OCI-LY7 (cell line): ENCODE data around the gene MAP2K2. TPM values are rescaled to one million over a fixed set of nuclear protein-coding genes. Genes with fewer than 3 reads are reported as not detected.

Source experiments
- BruUV-seq: library from RNA; stranded (reverse); fragments of 400-500 nt; replicated peaks from 2 replicates; lab custom pipeline; 2021; lab: Mats Ljungman, UMichigan
- CTCF ChIA-PET: fragments of 300-600 bp; sonication (Branson Sonifier 250); formaldehyde crosslinking; loops from one replicate; lab custom pipeline; 2022; ENCODE audit warnings: antibody characterized with exemption; ENCODE audit not compliant: unreplicated experiment; lab: Charles Lee
- POLR2A ChIA-PET: fragments of 300-600 bp; sonication (Branson Sonifier 250); formaldehyde crosslinking; loops from one replicate; lab custom pipeline; 2022; ENCODE audit warnings: antibody characterized with exemption; lab: Charles Lee
- DNase-seq: peaks from one replicate; pipeline ENCODE4 v3.0.0-alpha.2; 2015; ENCODE audit warnings: low spot score
- H2AFZ ChIP-seq: fragments of 200-600 bp; sonication (generic), shearing (Covaris generic); 2 replicates; pipeline ENCODE4 v1.6.1; 2014; ENCODE audit warnings: mild to moderate bottlenecking, antibody characterized with exemption, low read length, moderate library complexity
- H3K27ac ChIP-seq: fragments of 200-600 bp; sonication (generic); 2 replicates; pipeline ENCODE4 v1.5.1; 2014; ENCODE audit warnings: mixed run types, low read depth, mild to moderate bottlenecking, moderate library complexity, low read length, inconsistent platforms; ENCODE audit not compliant: poor library complexity, severe bottlenecking
- H3K36me3 ChIP-seq: fragments of 200-600 bp; sonication (generic); 2 replicates; pipeline ENCODE4 v1.6.1; 2014; ENCODE audit warnings: mild to moderate bottlenecking, antibody characterized with exemption, low read length, moderate library complexity, mixed read lengths; ENCODE audit not compliant: insufficient read depth
- H3K4me1 ChIP-seq: fragments of 200-600 bp; sonication (generic); 2 replicates; pipeline ENCODE4 v1.5.1; 2014; ENCODE audit warnings: mild to moderate bottlenecking, low read length; ENCODE audit not compliant: insufficient read depth, poor library complexity, severe bottlenecking
- H3K4me2 ChIP-seq: fragments of 200-600 bp; sonication (generic); 2 replicates; pipeline ENCODE4 v1.6.1; 2014; ENCODE audit warnings: mild to moderate bottlenecking, low read length
- H3K4me3 ChIP-seq: fragments of 200-600 bp; sonication (generic); 2 replicates; pipeline ENCODE4 v1.5.1; 2014; ENCODE audit warnings: mild to moderate bottlenecking, low read depth, low read length; ENCODE audit not compliant: poor library complexity, severe bottlenecking
- H3K79me2 ChIP-seq: fragments of 200-600 bp; sonication (generic); 2 replicates; pipeline ENCODE4 v1.6.1; 2016; ENCODE audit warnings: low read depth, mild to moderate bottlenecking, low read length, moderate library complexity, mixed read lengths; ENCODE audit not compliant: insufficient read depth
- H3K9me2 ChIP-seq: fragments of 200-600 bp; sonication (generic); 2 replicates; pipeline ENCODE4 v1.6.1; 2016; ENCODE audit warnings: mild to moderate bottlenecking, low read length, mixed read lengths; ENCODE audit not compliant: insufficient read depth
- H3K9me3 ChIP-seq: fragments of 200-600 bp; sonication (generic); 2 replicates; pipeline ENCODE4 v1.6.1; 2014; ENCODE audit warnings: mild to moderate bottlenecking, mixed run types, low read length, mixed read lengths
- H4K20me1 ChIP-seq: fragments of 200-600 bp; sonication (generic); 2 replicates; pipeline ENCODE4 v1.6.1; 2014; ENCODE audit warnings: mild to moderate bottlenecking, antibody characterized with exemption, low read length, moderate library complexity, mixed read lengths; ENCODE audit not compliant: insufficient read depth
- CTCF ChIP-seq: fragments of 200-600 bp; sonication (generic); conservative IDR thresholded peaks from 2 replicates; pipeline ENCODE4 v1.5.1; 2014; ENCODE audit warnings: mild to moderate bottlenecking, antibody characterized with exemption, low read length, moderate library complexity, mixed read lengths
- EZH2phosphoT487 ChIP-seq: fragments of 200-600 bp; sonication (generic); IDR thresholded peaks from 2 replicates; pipeline ENCODE4 v1.6.1; 2018; ENCODE audit warnings: low read depth, borderline replicate concordance, mild to moderate bottlenecking, mixed run types, antibody characterized with exemption, low read length, moderate library complexity, mixed read lengths
- intact Hi-C: fragments of 100-400 bp; cut with micrococcal nuclease; formaldehyde crosslinking; loops from one replicate; pipeline ENCODE4 v1.10.0; 2022; ENCODE audit not compliant: unreplicated experiment
- total RNA-seq, 2 experiments: library from RNA; depleted of rRNA in 1 of 2; stranded (reverse); fragments of >200 nt in 1 of 2; shearing (Covaris generic) in 1 of 2; gene quantifications; 2 replicates each; pipeline ENCODE4 v1.2.3, GENCODE V29; 2014 to 2022

The MAP2K2 gene
- total RNA-seq, 2 experiments from 2014 or later = 105 to 116 TPM

GRCh38 chr19:4095488-4095844 lies 28.5 kb downstream of the MAP2K2 start:
- no peak for TF ChIP-seq EZH2phosphoT487
- TF ChIP-seq CTCF = no peak
- H3K27ac ChIP-seq = no peak overlapping the region
- H3K4me3 ChIP-seq = no peak overlapping the region
- no peak overlapping the region for H2AFZ ChIP-seq
- H3K9me3 ChIP-seq = no peaks in the 10 kb centered on the region
- no peak overlapping the region for H3K4me2 ChIP-seq
- H4K20me1 ChIP-seq = no peaks in the 10 kb centered on the region
- H3K79me2 ChIP-seq = no peaks in the 10 kb centered on the region
- no peaks in the 10 kb centered on the region for H3K4me1 ChIP-seq
- intact Hi-C loops = no loop called here
- H3K36me3 ChIP-seq = peaks cover 51% of the 10 kb centered on the region
- BruUV-seq = no TSS peak
- CTCF ChIA-PET = no interaction called here
- no peak for DNase-seq
- POLR2A ChIA-PET = no interaction called here
- no peaks in the 10 kb centered on the region for H3K9me2 ChIP-seq

- intact Hi-C loops = no loop called here
- Histone ChIP-seq H3K4me3 (no peak overlapping the region), H3K4me2 (no peak overlapping the region), H3K27ac (no peak overlapping the region), H2AFZ (no peak overlapping the region), H3K9me2 (no peaks in the 10 kb centered on the region), H3K79me2 (no peaks in the 10 kb centered on the region), H4K20me1 (no peaks in the 10 kb centered on the region), H3K9me3 (no peaks in the 10 kb centered on the region), H3K36me3 (peaks cover 53% of the 10 kb centered on the region), H3K4me1 (no peaks in the 10 kb centered on the region)
- POLR2A ChIA-PET = no interaction called here
- no peak for DNase-seq
- no TSS peak for BruUV-seq
- CTCF ChIA-PET = no interaction called here
- no peak for TF ChIP-seq EZH2phosphoT487
- no peak for TF ChIP-seq CTCF
Measured at GRCh38 chr19:4094761-4095487, 29.0 kb downstream of the MAP2K2 start.

GRCh38 chr19:4094291-4094690 lies 29.6 kb downstream of the MAP2K2 start:
- Histone ChIP-seq H3K27ac (no peak overlapping the region), H2AFZ (no peak overlapping the region), H4K20me1 (no peaks in the 10 kb centered on the region), H3K4me2 (no peak overlapping the region), H3K4me3 (no peak overlapping the region), H3K4me1 (no peaks in the 10 kb centered on the region), H3K79me2 (no peaks in the 10 kb centered on the region), H3K36me3 (peaks cover 52% of the 10 kb centered on the region), H3K9me2 (no peaks in the 10 kb centered on the region), H3K9me3 (no peaks in the 10 kb centered on the region)
- BruUV-seq = no TSS peak
- ChIA-PET POLR2A (no interaction called here), CTCF (no interaction called here)
- intact Hi-C loops = no loop called here
- no peak for TF ChIP-seq CTCF
- TF ChIP-seq EZH2phosphoT487 = no peak
- DNase-seq = no peak
